Body of pancreas (tissue), 4 donors: ENCODE measurements around the gene SPATA6.
"Not testable (repeated sequence)": the region's sequence is repeated elsewhere in the genome, so short reads cannot be mapped to it uniquely, and the experiment has no call there.

Experiments used
- POLR2A ChIP-seq, 3 donors: fragments of 450-650 bp; IDR thresholded peaks; one replicate each; pipeline ENCODE4 v1.6.1; 2016; ENCODE audit warnings: antibody characterized with exemption in 3 of 3, mild to moderate bottlenecking in 2 of 3
- TF ChIP-seq, protein P1 (sequence below), 7 experiments: fragments of 450-650 bp in 4 of 7; fragments of 200-600 bp in 3 of 7; sonication (generic) in 3 of 7; IDR thresholded peaks; one replicate each; pipeline ENCODE4 v1.5.1; 2016 to 2019; ENCODE audit warnings: antibody characterized with exemption in 7 of 7

DNA sequence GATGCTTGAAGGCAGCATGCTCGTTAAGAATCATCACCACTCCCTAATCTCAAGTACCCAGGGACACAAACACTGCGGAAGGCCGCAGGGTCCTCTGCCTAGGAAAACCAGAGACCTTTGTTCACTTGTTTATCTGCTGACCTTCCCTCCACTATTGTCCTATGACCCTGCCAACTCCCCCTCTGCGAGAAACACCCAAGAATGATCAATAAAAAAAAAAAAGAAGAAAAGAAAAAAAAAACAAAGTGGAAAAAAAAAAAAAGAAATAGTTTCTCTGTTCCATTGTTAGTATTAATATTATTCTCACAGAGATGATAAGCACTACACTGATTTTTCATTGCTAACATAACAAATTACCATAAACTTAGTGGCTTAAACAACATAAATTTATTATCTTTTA lies 8.0 kb upstream of the SPATA6 start:
- TF ChIP-seq POLR2A (IDR thresholded peaks at IDR 0.05) = not testable (repeated sequence)
- TF ChIP-seq, protein P1, sequence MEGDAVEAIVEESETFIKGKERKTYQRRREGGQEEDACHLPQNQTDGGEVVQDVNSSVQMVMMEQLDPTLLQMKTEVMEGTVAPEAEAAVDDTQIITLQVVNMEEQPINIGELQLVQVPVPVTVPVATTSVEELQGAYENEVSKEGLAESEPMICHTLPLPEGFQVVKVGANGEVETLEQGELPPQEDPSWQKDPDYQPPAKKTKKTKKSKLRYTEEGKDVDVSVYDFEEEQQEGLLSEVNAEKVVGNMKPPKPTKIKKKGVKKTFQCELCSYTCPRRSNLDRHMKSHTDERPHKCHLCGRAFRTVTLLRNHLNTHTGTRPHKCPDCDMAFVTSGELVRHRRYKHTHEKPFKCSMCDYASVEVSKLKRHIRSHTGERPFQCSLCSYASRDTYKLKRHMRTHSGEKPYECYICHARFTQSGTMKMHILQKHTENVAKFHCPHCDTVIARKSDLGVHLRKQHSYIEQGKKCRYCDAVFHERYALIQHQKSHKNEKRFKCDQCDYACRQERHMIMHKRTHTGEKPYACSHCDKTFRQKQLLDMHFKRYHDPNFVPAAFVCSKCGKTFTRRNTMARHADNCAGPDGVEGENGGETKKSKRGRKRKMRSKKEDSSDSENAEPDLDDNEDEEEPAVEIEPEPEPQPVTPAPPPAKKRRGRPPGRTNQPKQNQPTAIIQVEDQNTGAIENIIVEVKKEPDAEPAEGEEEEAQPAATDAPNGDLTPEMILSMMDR (IDR thresholded peaks at IDR 0.05) = not testable (repeated sequence)
